ENCODE data around the gene ZNF735. TPM values are rescaled to one million over a fixed set of nuclear protein-coding genes. Genes with fewer than 3 reads are reported as not detected.
"Not testable (repeated sequence)": the region's sequence is repeated elsewhere in the genome, so short reads cannot be mapped to it uniquely, and the experiment has no call there.

Gene ZNF735
- total RNA-seq (not detected), polyA plus RNA-seq (not detected), total RNA-seq (0 to 0.06 (median 0) reads per million in 6 experiments)

- H3K27me3 Mint-ChIP-seq: no peaks in the 10 kb centered on the region
- POLR2A ChIA-PET: no interaction called here
- ATAC-seq: no peak
- H3K36me3 Mint-ChIP-seq: peaks cover 0 to 10% (median 3%) of the 10 kb centered on the region in 3 donors
- H3K9me3 Mint-ChIP-seq: peaks cover 0 to 73% (median 20%) of the 10 kb centered on the region in 9 donors
- no peak within 1 kb of the TSS for H3K4me3 Mint-ChIP-seq
- no peak within 1 kb of the TSS for H3K27ac Mint-ChIP-seq
- DNase-seq: no peak
- H3K4me1 Mint-ChIP-seq: no peaks in the 10 kb centered on the region
Observed at GRCh38 chr7:64206903-64207302, at the start of gene ZNF735. Gene ZNF735, plus strand, starts transcription at chr7:64207203. Its CDS starts 0 bp downstream, at chr7:64207203.

DNA sequence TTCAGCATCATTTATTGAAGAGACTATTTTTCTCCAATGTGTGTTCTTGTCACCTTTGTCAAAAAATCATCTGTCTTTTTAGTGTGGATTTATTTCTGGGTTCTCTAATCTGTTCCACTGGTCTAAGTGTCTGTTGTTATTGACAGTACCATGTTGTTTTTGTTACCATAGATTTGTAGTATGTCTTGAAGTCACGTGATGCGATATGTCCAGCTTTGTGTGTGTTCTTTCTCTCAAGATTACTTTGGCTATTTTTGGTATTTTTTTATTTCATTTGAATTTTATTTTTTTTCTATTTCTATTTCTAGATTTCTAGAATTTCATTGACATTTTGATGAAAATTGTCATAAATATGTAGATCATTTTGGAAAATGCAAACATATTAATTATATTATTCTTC, 36.0 kb upstream of the ZNF735 start:
- POLR2A ChIA-PET, ATAC-seq, H3K27me3 Mint-ChIP-seq, DNase-seq, H3K4me3 Mint-ChIP-seq, H3K36me3 Mint-ChIP-seq, H3K4me1 Mint-ChIP-seq: not testable (repeated sequence)
- H3K9me3 Mint-ChIP-seq: peaks cover 0 to 54% (median 24%) of the 10 kb centered on the region in 9 donors
- peak overlapping the region in 1 of 10 donors; percentile 5 for H3K27ac Mint-ChIP-seq

DNA sequence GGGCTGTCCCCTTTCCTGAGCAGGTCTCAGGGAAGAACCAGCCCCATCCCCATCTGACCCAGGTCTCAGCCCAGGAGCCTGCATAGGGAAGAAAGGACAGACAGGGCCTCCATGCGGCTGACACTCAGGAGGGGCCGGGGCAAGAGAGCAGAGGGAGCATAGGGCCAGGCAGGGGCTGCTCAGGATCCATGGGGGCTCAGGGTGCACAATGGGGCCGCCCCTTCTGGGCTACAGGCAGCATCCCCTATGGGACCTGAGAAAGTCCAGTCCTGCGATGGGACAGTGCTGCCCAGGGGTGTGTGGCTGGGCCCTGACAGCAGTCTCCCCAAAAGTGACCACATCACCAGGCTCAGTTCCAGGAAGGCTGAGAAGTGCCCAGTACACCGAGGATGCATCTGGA, 32.7 kb upstream of the ZNF735 start:
- POLR2A ChIA-PET: no interaction called here
- Mint-ChIP-seq H3K4me1 (no peaks in the 10 kb centered on the region), H3K27ac (no peak overlapping the region), H3K36me3 (no peaks in the 10 kb centered on the region), H3K27me3 (peaks cover 0 to 4% (median 0%) of the 10 kb centered on the region in 5 donors), H3K9me3 (peaks cover 0 to 49% (median 28%) of the 10 kb centered on the region in 9 donors), H3K4me3 (no peak overlapping the region)
- no peak for ATAC-seq
- DNase-seq: no peak

DNA sequence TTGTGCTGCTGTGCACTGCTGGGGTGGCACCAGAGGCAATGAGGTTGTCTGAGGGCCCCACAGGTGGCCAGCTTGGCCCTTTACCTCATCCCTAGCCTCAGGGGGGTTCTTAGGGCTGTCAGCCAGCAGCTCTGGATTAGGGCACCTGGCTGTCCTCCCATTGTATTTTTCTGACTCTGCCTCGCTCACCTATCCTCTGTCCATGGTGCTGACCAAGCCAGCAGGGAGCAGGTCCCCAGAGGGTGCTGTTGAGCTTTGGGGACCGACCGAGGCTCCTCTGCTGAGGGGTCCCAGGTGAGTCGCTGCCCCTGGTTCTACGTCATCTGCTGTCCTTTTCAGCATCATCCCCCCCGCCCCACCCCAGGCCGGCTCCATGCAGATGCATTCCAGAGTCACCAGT, 32.1 kb upstream of the ZNF735 start:
- Mint-ChIP-seq H3K27me3 (peaks cover 0 to 4% (median 1%) of the 10 kb centered on the region in 5 donors), H3K4me3 (no peak overlapping the region), H3K9me3 (peaks cover 0 to 44% (median 23%) of the 10 kb centered on the region in 9 donors), H3K4me1 (no peaks in the 10 kb centered on the region), H3K36me3 (no peaks in the 10 kb centered on the region), H3K27ac (no peak overlapping the region)
- no peak for DNase-seq
- POLR2A ChIA-PET: no interaction called here
- ATAC-seq: no peak

DNA sequence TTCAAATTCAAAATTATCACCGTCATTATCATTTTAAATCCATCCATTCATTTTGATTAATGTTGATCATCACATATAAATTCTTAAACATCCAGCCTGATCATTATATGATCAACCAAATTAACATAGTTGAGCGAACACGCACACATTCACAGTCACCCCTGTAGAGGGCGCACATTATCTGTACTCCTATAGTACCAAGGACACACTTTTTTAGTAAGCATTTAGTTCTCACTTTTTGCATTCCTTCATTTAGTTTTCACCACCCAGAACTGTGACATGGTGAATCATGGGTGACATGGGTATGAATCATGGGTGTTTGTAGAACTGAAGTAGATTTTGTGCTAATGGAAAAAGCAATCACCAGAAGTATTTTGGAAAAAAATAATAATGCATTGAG, 26.0 kb upstream of the ZNF735 start:
- peaks cover 0 to 27% (median 15%) of the 10 kb centered on the region in 9 donors for H3K9me3 Mint-ChIP-seq
- peaks cover 0 to 3% (median 0%) of the 10 kb centered on the region in 3 donors for H3K36me3 Mint-ChIP-seq
- H3K27ac Mint-ChIP-seq: no peak overlapping the region
- DNase-seq (no peak), ATAC-seq (no peak)
- H3K27me3 Mint-ChIP-seq: peaks cover 7 to 17% (median 12%) of the 10 kb centered on the region in 5 donors
- no peak overlapping the region for H3K4me3 Mint-ChIP-seq
- no peaks in the 10 kb centered on the region for H3K4me1 Mint-ChIP-seq
- POLR2A ChIA-PET: no interaction called here

GRCh38 chr7:64181586-64181985, 25.4 kb upstream of the ZNF735 start:
- Mint-ChIP-seq H3K36me3 (peaks cover 0 to 3% (median 0%) of the 10 kb centered on the region in 3 donors), H3K27me3 (peaks cover 7 to 17% (median 12%) of the 10 kb centered on the region in 5 donors), H3K4me1 (no peaks in the 10 kb centered on the region), H3K9me3 (peaks cover under 1 to 32% (median 15%) of the 10 kb centered on the region in 9 donors), H3K27ac (no peak overlapping the region), H3K4me3 (no peak overlapping the region)
- ATAC-seq (no peak), DNase-seq (no peak)
- POLR2A ChIA-PET: no interaction called here

DNA sequence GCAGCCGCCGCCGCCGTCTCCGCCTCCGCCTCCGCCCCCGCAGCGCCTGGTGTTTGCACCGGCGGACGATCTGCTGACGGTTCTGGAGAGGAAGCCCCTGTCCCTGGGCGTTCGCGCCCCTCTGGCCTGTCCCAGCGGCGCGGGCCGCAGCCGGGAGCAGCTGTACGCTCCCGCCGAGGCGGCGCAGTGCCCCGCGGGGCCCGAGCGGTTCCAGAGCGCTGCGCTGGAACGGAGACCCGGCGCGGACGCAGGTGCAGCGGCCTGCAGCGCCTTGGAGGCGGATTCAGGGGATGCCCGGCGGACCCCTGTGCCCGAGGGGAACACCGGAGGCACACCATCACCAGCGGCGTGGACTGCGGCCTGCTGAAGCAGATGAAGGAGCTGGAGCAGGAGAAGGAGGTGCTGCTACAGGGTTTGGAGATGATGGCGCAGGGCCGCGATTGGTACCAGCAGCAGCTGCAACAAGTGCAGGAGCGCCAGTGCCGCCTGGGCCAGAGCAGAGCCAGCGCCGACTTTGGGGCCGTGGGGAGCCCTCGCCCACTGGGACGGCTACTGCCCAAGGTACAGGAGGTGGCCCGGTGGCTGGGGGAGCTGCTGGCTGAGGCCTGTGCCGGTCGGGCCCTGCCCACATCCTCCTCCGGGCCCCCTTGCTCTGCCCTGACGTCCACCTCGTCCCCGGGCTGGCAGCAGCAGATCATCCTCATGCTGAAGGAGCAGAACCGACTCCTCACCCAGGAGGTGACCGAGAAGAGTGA, 24.8 kb upstream of the ZNF735 start:
- Mint-ChIP-seq H3K27ac (no peak overlapping the region), H3K36me3 (peaks cover 0 to 3% (median 0%) of the 10 kb centered on the region in 3 donors), H3K27me3 (peaks cover 7 to 17% (median 12%) of the 10 kb centered on the region in 5 donors), H3K4me3 (no peak overlapping the region), H3K9me3 (peaks cover 0 to 37% (median 16%) of the 10 kb centered on the region in 9 donors), H3K4me1 (no peaks in the 10 kb centered on the region)
- ATAC-seq: no peak
- POLR2A ChIA-PET: no interaction called here
- DNase-seq: no peak

DNA sequence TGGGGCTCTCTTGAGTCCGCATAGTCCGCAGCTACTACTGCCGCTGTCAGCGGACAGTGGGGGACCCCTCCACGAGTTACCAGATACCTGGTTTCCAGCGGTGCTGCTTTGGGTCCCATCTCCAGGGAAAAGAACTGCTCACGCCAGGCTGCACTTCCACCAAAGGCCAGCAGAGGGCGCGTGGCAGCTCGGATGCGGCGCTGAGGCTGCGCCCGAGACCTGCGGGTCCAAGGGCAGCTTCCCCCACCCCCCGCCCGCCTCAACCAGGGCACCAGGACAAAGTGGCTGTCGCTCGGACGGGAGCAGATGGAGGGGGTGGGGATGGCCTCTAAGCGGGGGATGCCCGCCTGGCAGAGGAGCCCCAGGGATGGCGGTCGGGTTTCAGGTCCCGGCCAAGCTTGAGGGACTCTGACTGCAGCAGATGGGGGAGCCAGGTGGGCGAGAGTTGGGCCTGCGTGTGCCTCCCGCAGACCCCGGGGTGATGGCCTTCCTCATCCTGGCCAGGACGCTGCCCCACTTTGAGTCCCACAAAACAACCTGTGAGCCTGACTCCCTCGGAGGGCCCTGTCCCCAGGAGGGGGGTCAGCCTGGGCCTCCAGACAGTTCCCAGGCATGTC, 23.8 kb upstream of the ZNF735 start:
- POLR2A ChIA-PET: no interaction called here
- peaks cover 0 to 42% (median 18%) of the 10 kb centered on the region in 9 donors for H3K9me3 Mint-ChIP-seq
- ATAC-seq: no peak
- H3K27me3 Mint-ChIP-seq: peaks cover 7 to 17% (median 12%) of the 10 kb centered on the region in 5 donors
- H3K36me3 Mint-ChIP-seq: peaks cover 0 to 3% (median 0%) of the 10 kb centered on the region in 3 donors
- no peak overlapping the region for H3K4me3 Mint-ChIP-seq
- H3K27ac Mint-ChIP-seq: no peak overlapping the region
- H3K4me1 Mint-ChIP-seq: no peaks in the 10 kb centered on the region
- peak in 7 of 10 donors; percentile 15 to 51 (median 34) for DNase-seq

- H3K36me3 Mint-ChIP-seq: peaks cover 0 to 3% (median 0%) of the 10 kb centered on the region in 3 donors
- H3K27ac Mint-ChIP-seq: no peak overlapping the region
- H3K27me3 Mint-ChIP-seq: peaks cover 7 to 17% (median 12%) of the 10 kb centered on the region in 5 donors
- peaks cover 0 to 40% (median 16%) of the 10 kb centered on the region in 9 donors for H3K9me3 Mint-ChIP-seq
- POLR2A ChIA-PET: no interaction called here
- no peak for ATAC-seq
- H3K4me3 Mint-ChIP-seq: no peak overlapping the region
- DNase-seq: no peak
- H3K4me1 Mint-ChIP-seq: no peaks in the 10 kb centered on the region
Observed at GRCh38 chr7:64183827-64184372, 23.1 kb upstream of the ZNF735 start.

- DNase-seq: no peak
- no peak overlapping the region for H3K27ac Mint-ChIP-seq
Observed at GRCh38 chr7:64184376-64184775, 22.6 kb upstream of the ZNF735 start.

DNA sequence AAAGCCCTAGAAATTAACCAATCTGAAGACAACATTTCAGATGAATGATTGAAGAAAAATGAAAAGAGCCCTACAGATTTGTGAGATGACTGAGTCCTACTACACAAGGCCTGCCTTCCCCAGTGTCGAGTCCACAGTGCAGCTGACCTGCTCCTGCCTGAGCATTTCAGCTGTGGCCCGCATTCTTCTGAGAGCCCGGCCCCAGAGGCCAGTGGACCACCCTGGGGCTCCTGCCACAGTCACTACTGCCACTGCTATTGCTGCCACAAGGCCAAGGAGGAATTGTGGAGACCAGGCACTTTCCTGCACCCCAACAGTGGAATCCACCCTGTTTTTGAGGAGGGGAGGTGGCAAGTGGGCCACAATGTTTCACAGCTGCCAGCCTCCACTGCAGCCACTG, 19.6 kb upstream of the ZNF735 start:
- no peak for ATAC-seq

More at GRCh38 chr7:64184376-64184775, 22.6 kb upstream of the ZNF735 start:
- Mint-ChIP-seq H3K27me3 (peaks cover 7 to 17% (median 12%) of the 10 kb centered on the region in 5 donors), H3K36me3 (peaks cover 0 to 3% (median 0%) of the 10 kb centered on the region in 3 donors), H3K4me3 (no peak overlapping the region), H3K9me3 (peaks cover 2 to 45% (median 13%) of the 10 kb centered on the region in 9 donors), H3K4me1 (no peaks in the 10 kb centered on the region)
- ATAC-seq: no peak
- POLR2A ChIA-PET: no interaction called here

DNA sequence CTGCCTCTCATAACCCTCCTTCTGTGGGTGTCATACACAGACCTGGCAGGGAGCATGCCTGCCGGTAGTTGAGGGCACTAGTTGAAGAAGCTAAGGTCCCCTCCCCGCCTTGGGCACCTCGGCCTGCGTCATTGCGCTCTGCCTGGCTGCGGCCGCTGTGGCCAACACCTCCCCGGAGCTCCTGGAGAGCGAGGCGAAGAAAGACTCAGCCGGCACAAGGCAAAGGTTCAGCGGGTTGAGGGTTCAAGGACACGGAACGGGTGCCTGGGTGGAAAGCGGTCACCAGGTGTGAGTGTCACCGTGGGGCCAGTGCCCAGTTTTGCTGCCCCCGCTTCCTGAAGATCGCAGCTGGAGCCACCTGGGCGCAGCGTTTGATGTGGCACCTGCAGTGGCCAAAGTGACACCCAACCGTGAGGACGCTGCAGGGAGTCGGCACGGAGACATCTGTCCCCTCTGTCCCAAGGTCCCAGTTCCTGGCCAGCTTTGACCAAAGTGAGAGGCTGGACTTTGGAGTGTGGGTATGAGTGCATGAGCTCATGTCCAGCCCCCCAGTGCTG, 14.8 kb upstream of the ZNF735 start:
- DNase-seq (no peak), ATAC-seq (no peak)
- Mint-ChIP-seq H3K27ac (no peak overlapping the region), H3K4me3 (no peak overlapping the region), H3K4me1 (no peaks in the 10 kb centered on the region), H3K27me3 (no peaks in the 10 kb centered on the region), H3K36me3 (peaks cover 0 to 6% (median 2%) of the 10 kb centered on the region in 3 donors), H3K9me3 (peaks cover 2 to 45% (median 26%) of the 10 kb centered on the region in 9 donors)
- POLR2A ChIA-PET: no interaction called here

More for the DNA sequence above, 19.6 kb upstream of the ZNF735 start:
- no peaks in the 10 kb centered on the region for H3K36me3 Mint-ChIP-seq
- DNase-seq: no peak
- POLR2A ChIA-PET: no interaction called here
- H3K4me3 Mint-ChIP-seq: no peak overlapping the region
- no peak overlapping the region for H3K27ac Mint-ChIP-seq
- no peaks in the 10 kb centered on the region for H3K27me3 Mint-ChIP-seq
- H3K9me3 Mint-ChIP-seq: peaks cover 4 to 32% (median 9%) of the 10 kb centered on the region in 9 donors
- H3K4me1 Mint-ChIP-seq: no peaks in the 10 kb centered on the region

- POLR2A ChIA-PET: no interaction called here
- Mint-ChIP-seq H3K36me3 (peaks cover 0 to 6% (median 2%) of the 10 kb centered on the region in 3 donors), H3K27ac (no peak overlapping the region), H3K27me3 (no peaks in the 10 kb centered on the region), H3K9me3 (peaks cover 0 to 43% (median 25%) of the 10 kb centered on the region in 9 donors), H3K4me1 (no peaks in the 10 kb centered on the region), H3K4me3 (no peak overlapping the region)
- ATAC-seq (no peak), DNase-seq (no peak)
Observed at GRCh38 chr7:64192775-64193174, 14.2 kb upstream of the ZNF735 start.

Measured in naive thymus-derived CD8-positive, alpha-beta T cell (primary cell).